DOHH2 (cell line): ENCODE data around the gene HMCN2.

ENCODE experiments used
- H3F3A ChIP-seq: fragments of 200-600 bp; sonication (generic), shearing (Covaris generic); 2 replicates; pipeline ENCODE4 v1.6.0; 2016; ENCODE audit warnings: antibody characterized with exemption, mild to moderate bottlenecking; ENCODE audit not compliant: control insufficient read depth, insufficient read depth
- H3K27ac ChIP-seq: fragments of 200-600 bp; sonication (generic); 2 replicates; pipeline ENCODE4 v1.5.1; 2014; ENCODE audit warnings: low read depth, mild to moderate bottlenecking, low read length, moderate library complexity
- H3K27me3 ChIP-seq: fragments of 200-600 bp; sonication (generic); 2 replicates; pipeline ENCODE4 v1.6.1; 2014; ENCODE audit warnings: mild to moderate bottlenecking, low read length, mixed read lengths; ENCODE audit not compliant: control insufficient read depth
- H3K36me3 ChIP-seq: fragments of 200-600 bp; sonication (generic); 2 replicates; pipeline ENCODE4 v1.6.1; 2014; ENCODE audit warnings: mild to moderate bottlenecking, low read length, moderate library complexity, mixed read lengths; ENCODE audit not compliant: control insufficient read depth
- H3K4me1 ChIP-seq: fragments of 200-600 bp; sonication (generic); 2 replicates; pipeline ENCODE4 v1.6.1; 2014; ENCODE audit warnings: mild to moderate bottlenecking, low read length, mixed read lengths; ENCODE audit not compliant: control insufficient read depth
- H3K4me2 ChIP-seq: fragments of 200-600 bp; sonication (generic); 2 replicates; pipeline ENCODE4 v1.6.0; 2014; ENCODE audit warnings: mild to moderate bottlenecking, low read length, moderate library complexity
- H3K4me3 ChIP-seq: fragments of 200-600 bp; sonication (generic); 2 replicates; pipeline ENCODE4 v1.5.1; 2014; ENCODE audit warnings: mild to moderate bottlenecking, low read length, mixed read lengths
- H3K79me2 ChIP-seq: fragments of 200-600 bp; sonication (generic); 2 replicates; pipeline ENCODE4 v1.6.1; 2014; ENCODE audit warnings: mild to moderate bottlenecking, low read length, mixed read lengths; ENCODE audit not compliant: control insufficient read depth
- H3K9me2 ChIP-seq: fragments of 200-600 bp; sonication (generic); replicated peaks from 2 replicates; pipeline ENCODE4 v1.6.1; 2014; ENCODE audit warnings: mild to moderate bottlenecking, low read length, mixed read lengths; ENCODE audit not compliant: control insufficient read depth
- H3K9me3 ChIP-seq: fragments of 200-600 bp; sonication (generic); 2 replicates; pipeline ENCODE4 v1.6.1; 2014; ENCODE audit warnings: antibody characterized with exemption, low read length, mixed read lengths; ENCODE audit not compliant: control insufficient read depth, insufficient read depth
- H4K20me1 ChIP-seq: fragments of 200-600 bp; sonication (generic); 2 replicates; pipeline ENCODE4 v1.6.0; 2014; ENCODE audit warnings: low read depth, mild to moderate bottlenecking, antibody characterized with exemption, low read length, moderate library complexity; ENCODE audit not compliant: control insufficient read depth, insufficient read depth
- CTCF ChIP-seq: fragments of 200-600 bp; sonication (generic); IDR thresholded peaks from one replicate; pipeline ENCODE4 v1.5.1; 2014; ENCODE audit warnings: antibody characterized with exemption, mild to moderate bottlenecking, low read depth, low read length; ENCODE audit not compliant: poor library complexity, severe bottlenecking
- EZH2phosphoT487 ChIP-seq: fragments of 200-600 bp; sonication (generic); IDR thresholded peaks from 2 replicates; pipeline ENCODE4 v1.6.1; 2017; ENCODE audit warnings: borderline replicate concordance, mild to moderate bottlenecking, antibody characterized with exemption, low read length, moderate library complexity, mixed read lengths

Gene HMCN2

GRCh38 chr9:130444565-130445221 lies 179.1 kb downstream of the HMCN2 start, which contains the start of gene ASS1:
Gene ASS1 (plus strand): TSS chr9:130444961. CDS start chr9:130452229, 7,268 bp downstream.
- H3K9me2 ChIP-seq, result no peaks in the 10 kb centered on the region
- TF ChIP-seq CTCF (no peak), EZH2phosphoT487 (no peak)
- no peaks in the 10 kb centered on the region for H3K79me2 ChIP-seq
- H3F3A ChIP-seq, result no peaks in the 10 kb centered on the region
- H3K4me3 ChIP-seq, result no peak within 1 kb of the TSS
- peaks cover 9% of the 10 kb centered on the region; the same call in 1 of the 2 replicates for H3K4me1 ChIP-seq
- peaks cover 8% of the 10 kb centered on the region; the same call in 1 of the 2 replicates for H3K9me3 ChIP-seq
- H3K27me3 ChIP-seq, result no peaks in the 10 kb centered on the region
- H3K27ac ChIP-seq, result no peak within 1 kb of the TSS
- no peaks in the 10 kb centered on the region for H4K20me1 ChIP-seq
- no peaks in the 10 kb centered on the region for H3K36me3 ChIP-seq
- H3K4me2 ChIP-seq, result no peak within 1 kb of the TSS

- Histone ChIP-seq H3K79me2 (no peaks in the 10 kb centered on the region), H3F3A (no peaks in the 10 kb centered on the region), H3K4me1 (peaks cover 9% of the 10 kb centered on the region; the same call in 1 of the 2 replicates), H3K4me3 (no peak overlapping the region), H3K36me3 (no peaks in the 10 kb centered on the region), H4K20me1 (no peaks in the 10 kb centered on the region), H3K27ac (no peak overlapping the region), H3K27me3 (no peaks in the 10 kb centered on the region), H3K4me2 (no peak overlapping the region), H3K9me2 (no peaks in the 10 kb centered on the region), H3K9me3 (peaks cover 8% of the 10 kb centered on the region; the same call in 1 of the 2 replicates)
- TF ChIP-seq CTCF, result no peak
- TF ChIP-seq EZH2phosphoT487, result no peak
Observed at GRCh38 chr9:130445268-130445983, 179.9 kb downstream of the HMCN2 start.

- Histone ChIP-seq H3K4me1 (peaks cover 9% of the 10 kb centered on the region; the same call in 1 of the 2 replicates), H3K79me2 (no peaks in the 10 kb centered on the region), H3F3A (no peaks in the 10 kb centered on the region), H3K27me3 (no peaks in the 10 kb centered on the region), H3K4me2 (no peak overlapping the region), H3K4me3 (no peak overlapping the region), H3K9me2 (no peaks in the 10 kb centered on the region), H3K27ac (no peak overlapping the region), H4K20me1 (no peaks in the 10 kb centered on the region), H3K9me3 (0 out of 2 replicates have a peak, but pooled peaks cover 1% of the 10 kb centered on the region), H3K36me3 (no peaks in the 10 kb centered on the region)
- no peak for TF ChIP-seq EZH2phosphoT487
- TF ChIP-seq CTCF, result no peak
Observed at GRCh38 chr9:130446101-130446861, 180.7 kb downstream of the HMCN2 start.
